Stimulated activated CD4-positive, alpha-beta T cell treated with anti-CD3 and anti-CD28 coated beads, Interleukin-15, amount 100 ng/mL, for 1 hour (primary cell): Measurements from ENCODE around the gene MORN1.
"Not testable (repeated sequence)": the region's sequence is repeated elsewhere in the genome, so short reads cannot be mapped to it uniquely, and the experiment has no call there.

ENCODE experiments used
- DNase-seq, 2 donors: peaks; one replicate each; pipeline ENCODE4 v3.0.0-alpha.2; 2020; ENCODE audit warnings: low read depth in 1 of 2, low spot score in 1 of 2

Gene MORN1

DNA sequence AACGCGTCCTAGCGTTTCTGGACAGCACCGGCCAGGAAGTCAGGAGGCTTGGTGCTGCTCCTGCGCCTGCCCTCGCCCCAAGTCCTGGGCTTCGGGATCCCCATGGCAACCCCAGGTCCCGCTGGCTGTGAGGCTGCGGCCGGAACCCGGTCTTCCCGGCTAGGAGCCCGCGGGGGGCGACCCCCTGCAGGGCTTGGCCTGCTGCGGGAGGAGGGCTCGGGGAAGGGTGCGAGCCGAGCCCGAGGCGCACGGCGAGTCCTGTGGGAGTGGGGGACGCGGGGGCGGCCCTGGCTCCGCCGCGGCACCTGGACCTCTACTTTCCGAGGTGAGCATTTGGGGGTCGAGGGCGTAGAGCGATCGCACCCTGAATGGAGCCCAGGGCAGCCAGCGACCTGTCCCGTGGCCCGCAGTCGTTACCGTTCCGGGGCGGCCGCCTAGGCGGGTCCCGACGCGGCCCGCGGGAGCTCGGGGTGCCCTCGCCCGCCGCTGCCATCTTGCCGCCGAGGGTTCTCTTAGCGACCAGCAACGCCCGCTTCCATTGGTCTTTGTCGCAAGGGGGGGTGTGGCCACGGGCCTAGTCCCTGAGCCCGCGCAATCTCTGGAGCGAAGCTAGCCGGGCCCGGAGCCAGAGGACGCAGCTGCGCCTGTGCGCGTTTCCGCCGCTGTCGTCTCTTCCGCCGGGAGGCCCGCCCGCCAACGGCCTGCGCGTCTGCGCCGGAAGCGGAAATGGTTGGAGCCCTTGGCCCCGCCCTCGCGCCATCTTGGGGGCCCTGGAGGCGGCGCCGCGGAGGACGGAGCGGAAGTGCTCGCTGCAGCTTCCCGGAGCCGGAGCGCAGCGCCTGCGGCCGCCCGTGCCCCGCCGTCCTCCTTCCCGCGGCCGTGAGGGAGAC is at the start of gene MORN1, which contains the start of gene RER1:
MORN1 (minus strand) TSS at position 514 of the 890 bp plus-strand sequence; CDS start at position 493, 21 bp downstream.
RER1 (plus strand) TSS at position 801 of the 890 bp plus-strand sequence. CDS start 3,950 bp downstream, outside the sequence.
- peak; percentile 97 to 99 for DNase-seq

DNA sequence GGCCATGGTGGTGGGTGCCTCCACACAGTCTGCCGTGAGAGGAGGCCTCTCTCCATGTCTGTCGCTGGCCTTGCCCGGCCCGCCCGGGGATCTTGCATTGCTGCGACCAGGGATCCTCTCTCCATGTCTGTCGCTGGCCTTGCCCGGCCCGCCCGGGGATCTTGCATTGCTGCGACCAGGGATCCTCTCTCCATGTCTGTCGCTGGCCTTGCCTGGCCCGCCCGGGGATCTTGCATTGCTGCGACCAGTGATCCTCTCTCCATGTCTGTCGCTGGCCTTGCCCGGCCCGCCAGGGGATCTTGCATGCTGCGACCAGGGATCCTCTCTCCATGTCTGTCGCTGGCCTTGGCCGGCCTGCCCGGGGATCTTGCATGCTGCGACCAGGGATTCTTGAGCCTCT is 49.0 kb upstream of the MORN1 start:
- not testable (repeated sequence) for DNase-seq

DNA sequence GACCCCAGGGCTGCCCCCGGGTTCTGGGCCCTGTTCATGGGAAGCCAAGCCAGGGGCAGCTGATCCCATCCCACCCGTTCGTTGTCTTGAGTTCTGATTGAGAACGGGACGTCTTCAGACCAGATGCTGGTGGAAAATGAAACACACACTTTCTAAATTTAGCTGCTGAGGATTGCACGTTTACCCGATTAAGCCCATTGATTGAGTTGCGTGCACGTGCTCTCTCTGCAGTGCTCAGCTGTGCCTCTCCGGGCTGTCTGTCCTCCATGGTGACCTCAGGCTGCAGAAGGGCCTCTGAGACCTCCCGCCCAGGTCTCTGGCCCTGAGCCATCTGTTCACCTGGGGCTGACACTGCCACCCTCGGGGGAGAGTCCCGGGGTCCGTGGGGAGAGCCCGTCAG is 48.0 kb upstream of the MORN1 start:
- DNase-seq: no peak

DNA sequence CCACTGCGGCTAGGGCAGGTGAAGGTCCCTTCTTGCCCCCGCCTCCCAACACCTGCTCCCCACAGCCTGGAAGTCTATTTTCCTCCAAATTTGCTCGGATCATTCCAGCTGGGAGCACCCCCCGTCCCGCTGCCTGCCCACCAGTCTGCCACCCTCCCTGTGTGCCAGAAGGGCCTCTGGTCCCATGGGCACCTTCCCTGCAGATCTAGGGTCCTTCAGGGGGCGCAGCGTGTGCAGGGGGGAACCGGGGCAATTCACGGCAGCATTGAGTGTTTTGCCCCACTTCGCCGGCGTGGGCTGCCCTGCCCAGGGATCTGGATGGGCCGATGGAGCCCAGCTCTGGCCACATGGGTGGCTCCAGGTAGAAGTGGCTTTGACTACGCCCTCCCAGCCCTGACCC is 47.3 kb upstream of the MORN1 start:
- no peak for DNase-seq

DNA sequence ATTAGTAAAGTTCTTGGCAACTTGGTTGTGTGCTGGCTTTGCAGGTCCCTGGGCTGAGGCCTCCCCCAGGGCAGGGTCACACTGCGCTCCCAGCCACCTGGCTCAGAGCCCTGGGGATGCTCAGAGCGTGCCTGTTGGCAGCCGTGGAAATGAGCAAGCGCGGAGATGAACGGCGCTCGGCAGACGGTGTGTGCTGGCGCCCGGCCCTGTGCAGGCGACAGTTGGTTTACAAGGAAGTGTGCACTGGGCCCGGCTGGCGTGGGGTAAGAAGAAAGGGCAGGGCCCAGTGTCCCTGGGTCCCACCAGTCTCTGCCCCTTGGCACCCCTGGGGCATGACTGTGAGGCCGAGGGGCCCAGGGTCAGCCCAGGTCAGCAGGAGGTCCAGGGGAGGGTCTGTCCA is 46.7 kb upstream of the MORN1 start:
- DNase-seq: no peak

DNA sequence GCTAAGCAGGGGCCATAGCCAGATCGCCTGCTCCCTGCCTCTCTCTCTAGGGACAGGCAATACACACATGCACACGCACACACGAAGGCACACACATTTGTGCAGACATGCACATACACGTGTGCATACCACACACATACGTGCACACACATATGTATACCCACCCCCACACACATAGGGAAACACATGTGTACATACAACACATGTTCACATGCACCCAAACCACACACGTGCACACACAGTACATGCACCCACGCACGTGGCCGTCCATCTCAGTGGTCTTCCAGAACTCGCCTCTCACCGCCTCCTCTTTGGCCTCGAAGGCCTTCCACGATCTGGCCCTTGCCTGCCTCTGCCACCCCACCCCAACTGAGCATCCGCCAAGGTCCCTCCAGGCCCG is 46.3 kb upstream of the MORN1 start:
- no peak for DNase-seq

DNA sequence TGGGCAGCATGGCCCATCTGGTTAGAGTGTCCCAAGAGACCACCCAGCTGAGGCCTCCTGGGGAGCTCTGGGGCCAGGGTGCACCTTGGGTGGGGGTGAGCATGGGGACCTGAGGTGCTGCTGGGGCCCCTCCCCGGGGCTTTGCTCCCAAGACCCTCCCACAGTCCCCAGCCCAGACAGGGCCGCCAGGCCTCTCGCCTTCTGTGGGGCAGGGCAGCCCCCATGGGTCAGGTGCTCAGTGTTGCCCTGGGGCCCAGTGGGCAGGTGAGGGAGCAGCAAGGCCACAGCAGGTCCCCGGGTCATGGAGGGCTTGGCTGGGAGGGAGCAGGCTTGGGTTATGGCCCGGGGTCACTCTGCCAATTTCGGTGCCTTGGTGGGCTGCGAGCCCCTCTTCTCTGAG is 45.5 kb upstream of the MORN1 start:
- DNase-seq: no peak

DNA sequence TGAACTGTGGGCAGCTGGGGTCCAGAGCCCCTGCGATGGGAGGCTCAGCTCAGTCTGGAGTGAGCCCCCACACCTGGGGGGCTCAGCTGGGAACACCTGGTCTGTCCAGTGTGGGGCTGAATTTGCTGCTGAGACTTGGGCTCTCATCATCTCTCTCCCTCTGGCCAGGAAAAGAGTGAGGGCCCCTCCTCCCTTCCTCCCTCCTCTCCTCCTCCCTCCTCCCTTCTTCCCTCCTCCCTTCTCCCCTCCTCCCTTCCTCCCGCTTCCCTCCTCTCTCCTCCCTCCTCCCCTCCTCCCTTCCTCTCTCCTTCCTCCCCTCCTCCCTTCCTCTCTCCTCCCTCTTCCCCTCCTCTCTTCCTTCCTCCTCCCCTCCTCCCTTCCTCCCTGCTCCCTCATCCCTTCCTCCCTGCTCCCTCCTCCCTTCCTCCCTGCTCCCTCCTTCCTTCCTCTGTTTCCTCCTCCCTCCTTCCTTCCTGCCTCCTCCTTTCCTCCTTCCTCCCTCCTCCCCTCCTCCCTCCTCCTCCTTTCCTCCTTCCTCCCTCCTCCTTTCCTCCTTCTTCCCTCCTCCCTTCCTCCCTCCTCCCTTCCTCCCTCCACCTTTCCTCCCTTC is 44.5 kb upstream of the MORN1 start:
- no peak for DNase-seq

DNA sequence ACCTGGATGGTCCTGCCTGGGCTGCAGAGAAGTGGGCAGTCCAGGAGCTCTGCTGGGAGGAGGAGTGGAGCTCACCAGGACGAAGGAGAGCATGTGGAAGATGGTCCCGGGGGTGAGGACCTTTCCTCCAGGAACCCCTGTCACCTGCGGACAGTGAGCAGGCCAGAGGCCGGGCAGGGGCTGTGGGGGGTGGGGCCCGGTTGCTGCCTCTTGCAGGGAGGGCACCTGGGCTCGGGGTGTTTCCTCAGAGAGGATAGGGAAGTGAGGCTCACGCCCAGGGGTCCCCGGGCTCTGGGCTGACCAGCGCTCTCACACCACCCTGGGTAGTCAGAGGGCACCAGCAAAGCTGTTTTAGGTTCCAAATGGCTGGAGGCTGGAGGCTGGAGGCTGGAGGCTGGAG is 43.7 kb upstream of the MORN1 start:
- no peak for DNase-seq

DNA sequence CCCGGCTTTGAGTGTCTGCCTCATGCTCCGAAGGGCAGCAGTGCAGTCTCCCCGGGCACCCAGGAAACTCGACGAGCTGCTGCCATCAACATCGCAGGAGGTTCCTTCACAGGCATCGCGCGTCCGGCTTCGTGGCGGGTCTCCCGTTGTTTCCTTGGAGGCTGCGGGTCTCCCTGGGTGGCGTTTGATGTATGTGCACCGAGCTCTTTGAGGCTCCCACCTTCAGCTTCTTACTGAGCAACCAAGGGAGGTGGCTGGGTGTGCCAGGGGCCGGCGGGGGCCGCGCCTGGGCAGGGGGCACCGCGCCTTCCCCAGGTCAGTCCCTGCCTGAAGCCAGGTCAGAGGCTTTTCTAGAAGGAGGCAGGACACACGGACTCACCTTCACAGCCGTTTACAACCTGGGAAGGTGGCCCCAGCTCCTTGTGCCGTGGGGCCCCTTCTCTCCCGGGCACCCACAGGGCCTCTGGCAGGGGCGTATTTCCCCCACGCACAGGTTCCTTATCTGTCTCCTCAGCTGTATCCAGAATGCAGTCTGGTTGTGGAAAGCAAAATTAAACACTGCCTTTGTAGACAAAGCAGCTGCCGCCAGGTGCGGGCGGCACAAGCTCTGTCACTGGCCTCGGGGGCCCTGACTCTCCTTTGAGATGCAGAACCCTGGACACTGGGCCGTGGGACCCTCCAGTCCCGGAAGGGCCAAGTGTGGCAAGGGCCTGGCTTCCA is 42.7 kb upstream of the MORN1 start:
- no peak for DNase-seq

DNA sequence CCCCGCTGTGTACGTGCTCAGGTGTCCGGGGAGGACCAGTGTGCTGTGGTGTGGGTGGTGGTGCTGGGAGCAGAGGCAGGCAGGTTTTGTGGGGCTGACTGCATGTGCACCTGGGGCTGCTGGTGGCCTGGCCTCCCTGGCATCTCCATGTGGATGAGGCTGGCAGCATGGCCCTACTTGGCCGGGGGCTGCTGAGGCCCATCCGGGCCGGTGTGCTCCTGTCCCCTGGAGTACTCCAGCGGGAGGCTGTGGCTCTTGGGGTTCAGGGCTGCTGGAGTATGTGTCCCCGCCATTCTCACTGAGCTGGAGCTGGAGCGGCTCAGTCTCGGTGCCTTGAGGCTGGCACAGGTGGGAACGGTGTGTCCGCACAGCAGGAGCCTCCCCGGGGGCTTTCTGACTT is 41.8 kb upstream of the MORN1 start:
- DNase-seq: no peak

DNA sequence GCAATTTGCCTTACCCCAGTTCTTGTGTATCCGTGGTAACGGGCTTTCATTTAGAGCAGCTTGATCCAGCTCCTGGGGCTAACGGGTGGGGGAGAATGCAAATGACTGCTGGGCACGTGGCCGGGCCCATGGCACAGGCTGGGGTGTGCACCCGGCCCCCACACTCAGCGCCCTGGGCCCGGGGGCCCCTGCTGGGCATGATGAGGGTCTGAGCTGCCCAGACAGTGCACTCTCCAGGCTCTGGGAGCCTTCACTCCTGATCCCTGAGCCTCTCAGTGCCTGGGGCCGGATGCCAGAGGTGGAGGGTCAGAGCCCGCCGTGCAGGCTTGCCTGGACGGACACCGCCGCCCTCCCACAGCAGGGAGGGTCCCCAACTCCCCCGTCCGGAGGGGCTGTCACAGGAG is 41.1 kb upstream of the MORN1 start:
- no peak for DNase-seq

DNA sequence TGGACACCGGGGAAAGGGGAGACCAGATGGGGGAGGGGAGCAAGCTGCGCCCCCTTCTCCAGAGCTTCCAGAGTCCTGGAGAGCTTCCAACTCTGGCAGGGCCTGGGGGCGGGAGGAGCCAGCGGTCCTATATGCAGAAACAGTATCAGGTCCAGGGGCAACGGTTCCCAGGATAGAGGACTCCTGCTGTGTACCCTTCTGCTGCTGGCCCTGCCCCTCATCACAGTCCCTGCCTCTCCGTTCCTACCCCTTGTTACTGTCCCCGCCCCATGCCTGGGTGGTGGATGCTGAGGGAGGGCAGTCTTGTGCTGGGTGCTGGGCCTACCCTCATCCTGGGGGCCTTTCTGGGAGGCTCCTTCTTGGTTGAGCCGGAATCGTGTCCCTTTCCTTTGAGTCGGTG is 40.2 kb upstream of the MORN1 start:
- no peak for DNase-seq

DNA sequence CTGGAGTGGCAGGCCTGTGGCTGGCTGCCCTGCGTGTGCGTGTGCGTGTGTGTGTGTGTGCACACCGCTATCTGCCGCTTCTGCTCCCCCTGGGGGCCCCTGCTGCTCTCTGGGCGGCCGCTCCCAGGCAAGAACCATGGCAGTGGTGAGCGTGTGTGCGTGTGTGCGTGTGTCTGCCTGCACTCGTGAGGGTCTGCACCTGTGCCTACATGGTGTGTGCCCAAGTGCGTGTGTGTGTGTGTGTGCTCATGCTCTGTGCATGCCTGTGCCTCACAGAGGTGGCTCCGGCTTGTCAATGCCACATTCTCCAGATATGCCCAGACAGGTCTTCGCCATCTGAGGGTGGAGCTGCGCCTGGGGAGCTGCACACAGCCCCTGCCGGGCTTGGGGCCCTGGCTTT is 39.7 kb upstream of the MORN1 start:
- no peak for DNase-seq

DNA sequence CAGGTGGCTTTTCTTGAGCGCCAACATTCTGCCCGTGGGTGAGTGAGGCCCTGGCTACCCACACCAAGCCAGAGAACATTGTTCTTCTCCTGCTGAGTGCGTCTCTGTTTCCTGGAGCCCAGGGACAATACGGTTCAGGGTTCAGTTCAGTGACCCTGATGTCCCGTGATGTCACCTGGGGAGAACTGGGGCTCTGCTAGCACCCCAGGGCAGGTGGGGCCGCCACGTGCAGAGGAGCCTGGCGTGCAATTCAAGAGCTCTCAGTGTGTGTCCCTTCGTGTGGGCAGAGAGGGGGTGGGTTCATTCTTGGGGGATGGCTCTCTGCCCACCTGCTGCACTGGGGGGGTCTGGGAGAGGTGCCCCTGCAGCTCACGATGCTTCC is 39.2 kb upstream of the MORN1 start:
- no peak for DNase-seq

DNA sequence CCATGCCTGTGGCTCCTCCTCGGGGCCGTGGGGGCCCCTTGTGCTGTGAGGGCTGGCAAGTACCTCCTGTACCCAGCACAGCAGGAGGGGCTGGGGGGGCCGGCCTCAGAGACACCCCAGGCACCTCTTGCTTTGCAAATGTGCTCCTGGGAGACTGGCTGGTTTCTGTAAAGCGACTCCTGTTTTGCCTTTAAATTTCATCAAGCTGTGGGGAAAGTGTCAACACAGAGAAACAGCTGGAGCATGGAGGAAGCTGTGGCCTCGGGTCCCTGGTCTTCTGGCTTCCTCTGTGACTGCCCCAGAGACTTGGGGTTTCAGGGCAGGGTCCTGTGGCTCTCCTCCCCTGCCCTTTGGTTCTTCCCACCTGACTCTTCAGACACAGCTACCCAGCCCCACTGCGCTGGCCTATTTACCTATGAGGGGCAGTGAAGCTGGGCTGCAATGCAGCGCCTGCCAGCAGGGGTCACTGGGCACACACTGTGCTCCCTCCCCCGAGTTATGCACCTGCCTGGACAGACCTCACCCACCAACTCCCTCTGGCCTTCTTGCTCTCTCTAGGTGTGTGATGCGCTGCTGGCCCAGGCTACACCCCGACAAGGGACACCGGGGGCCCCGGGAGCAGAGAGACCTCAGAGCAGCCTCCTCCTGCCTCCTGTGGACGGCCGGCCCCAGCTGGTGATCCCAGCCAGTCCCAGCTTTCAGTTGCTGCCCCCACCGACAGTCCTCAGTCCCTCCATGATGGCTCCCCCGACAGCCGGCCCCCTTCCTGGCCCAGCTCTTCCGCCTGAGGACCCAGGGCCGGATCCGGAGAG is 38.6 kb upstream of the MORN1 start:
- DNase-seq: no peak

DNA sequence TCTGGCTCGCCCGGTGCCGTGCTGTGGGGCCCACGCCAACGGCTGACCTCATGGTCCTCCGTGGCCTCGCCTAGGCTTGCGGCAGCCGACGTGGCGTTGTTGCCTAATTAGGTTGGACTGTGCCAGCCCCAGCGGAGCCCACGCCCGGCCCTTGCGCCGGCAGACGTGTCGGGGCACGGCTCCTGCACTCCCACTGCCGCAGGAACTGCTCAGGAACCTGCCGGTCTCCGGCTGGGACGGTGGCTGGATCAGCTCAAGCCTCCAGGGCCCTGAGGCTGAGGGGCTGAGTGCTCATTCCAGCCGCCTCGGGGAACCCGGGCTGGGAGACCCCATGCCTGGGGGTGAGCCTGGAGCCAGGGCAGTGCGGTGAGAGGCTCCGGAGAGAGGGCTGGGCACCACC is 37.1 kb upstream of the MORN1 start:
- DNase-seq: no peak

DNA sequence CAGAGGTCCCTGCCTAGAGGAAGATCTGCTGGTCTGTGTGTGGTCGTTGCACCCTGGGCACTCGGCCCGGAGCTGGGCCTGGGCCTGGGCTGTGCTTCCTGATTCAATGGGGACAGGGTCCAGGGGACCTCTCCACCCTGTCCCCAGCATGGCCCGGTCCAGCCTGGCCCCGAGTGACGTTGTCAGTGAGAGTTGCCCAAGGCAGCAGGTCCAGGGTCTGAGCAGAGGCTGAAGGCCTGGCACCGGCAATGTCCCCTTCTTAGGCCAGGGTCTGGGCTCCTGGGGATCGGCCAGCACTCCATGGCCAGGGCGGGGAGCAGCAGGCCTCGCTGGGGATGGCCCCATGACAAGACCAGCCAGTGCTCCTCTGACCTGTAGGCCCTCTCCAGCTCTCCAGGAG is 36.6 kb upstream of the MORN1 start:
- DNase-seq: no peak

DNA sequence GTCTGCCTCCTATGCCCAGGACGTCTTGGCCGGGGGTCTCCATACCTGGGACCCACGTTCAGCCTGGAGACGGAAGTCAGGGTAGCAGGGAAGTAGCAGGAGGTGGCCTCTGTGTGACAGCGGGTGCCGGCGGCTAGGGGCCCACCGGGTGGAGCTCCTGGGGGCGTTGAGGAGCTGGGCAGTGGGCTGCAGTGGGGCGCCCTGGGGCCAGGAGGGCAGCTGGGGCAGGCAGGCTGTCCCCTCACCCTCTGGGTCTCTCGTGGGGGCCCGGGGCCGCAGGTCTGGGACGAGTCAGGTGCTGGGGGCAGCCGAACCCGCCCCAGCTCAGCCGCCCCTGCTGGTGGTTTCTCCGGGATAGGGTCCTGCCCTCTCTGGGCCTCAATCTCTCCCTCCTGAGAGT is 35.7 kb upstream of the MORN1 start:
- no peak for DNase-seq

DNA sequence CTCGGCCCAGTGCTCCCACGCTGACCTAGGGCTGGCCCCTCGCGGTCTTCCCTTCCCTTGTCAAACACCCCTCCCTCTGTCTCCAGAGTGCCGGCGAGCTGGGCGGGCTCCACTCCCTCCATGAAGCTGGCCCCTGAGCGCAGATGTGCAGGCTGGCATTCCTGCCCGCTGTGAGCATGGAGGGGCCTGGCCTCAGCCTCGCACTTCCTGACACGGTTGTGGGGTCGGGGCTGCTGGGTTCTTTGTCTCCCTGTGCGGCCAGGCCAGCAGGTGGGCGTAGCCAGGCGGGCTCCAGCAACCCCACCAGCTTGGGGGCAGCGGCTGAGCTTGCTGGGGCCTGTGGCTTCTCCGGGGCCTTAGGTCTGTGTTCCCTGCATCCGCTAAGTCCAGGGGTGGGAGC is 35.2 kb upstream of the MORN1 start:
- no peak for DNase-seq

DNA sequence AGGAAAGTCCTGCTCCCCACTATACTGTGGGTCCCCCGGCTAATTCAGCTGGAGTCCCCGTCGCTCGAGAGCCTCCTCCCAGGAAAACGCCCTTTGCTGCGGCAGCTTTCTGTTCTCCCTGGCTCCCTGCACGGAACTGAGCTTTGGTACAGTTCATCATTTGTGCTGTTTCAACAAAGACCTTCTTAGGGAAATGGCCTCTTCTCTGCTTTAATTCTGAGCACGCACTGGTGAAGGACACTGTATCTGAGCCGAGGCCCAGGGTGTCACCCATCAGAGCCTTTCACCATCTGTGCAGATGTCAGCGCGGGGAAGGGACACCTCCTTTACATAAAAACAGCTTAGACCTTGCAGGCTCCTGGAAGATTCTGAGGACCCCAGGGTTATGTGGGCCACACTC is 34.5 kb upstream of the MORN1 start:
- DNase-seq: no peak
